Fibroblast of lung (primary cell): Measurements from ENCODE around the gene TBC1D10B.

ENCODE experiments used
- EZH2 ChIP-seq: IDR thresholded peaks from 2 replicates; pipeline ENCODE4 v1.5.1; 2012; ENCODE audit warnings: low read length, control low read depth, mild to moderate bottlenecking; ENCODE audit errors: missing control alignments
- TF ChIP-seq, protein P1 (sequence below), 2 donors: IDR thresholded peaks in 1 of 2; conservative IDR thresholded peaks in 1 of 2; 1 replicate in 1 of 2; 2 replicates in 1 of 2; pipeline ENCODE4 v1.5.1; 2011 to 2012; ENCODE audit warnings: low read length in 2 of 2, control low read depth in 1 of 2, inconsistent platforms in 1 of 2, low read depth in 1 of 2, mild to moderate bottlenecking in 1 of 2

DNA sequence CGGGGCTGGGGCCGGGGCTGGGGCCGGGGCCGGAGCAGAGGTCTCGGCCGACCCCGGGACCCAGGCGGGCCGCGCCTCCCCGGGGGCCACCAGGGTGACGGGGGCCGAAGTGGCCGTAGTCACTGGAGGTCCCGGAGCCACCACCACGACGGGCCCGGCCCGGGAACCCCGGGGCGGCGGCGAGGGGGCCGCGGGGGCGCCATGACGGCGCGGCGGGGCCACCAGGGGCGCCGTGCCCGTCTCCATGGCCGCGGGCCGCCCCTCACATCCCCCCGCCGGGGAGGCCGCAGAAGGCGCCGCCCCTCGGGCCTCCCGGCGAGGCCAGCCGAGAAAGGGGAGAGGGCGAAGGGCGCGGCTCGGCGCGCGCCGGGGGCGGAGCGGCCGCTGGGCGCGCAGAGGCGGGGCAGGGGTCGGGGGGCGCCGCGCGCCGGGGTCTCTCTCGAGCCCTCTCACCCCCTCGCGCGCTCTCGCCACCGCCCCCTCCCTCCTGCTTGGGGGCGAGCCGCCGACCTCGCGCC lies 297 bp downstream of the TBC1D10B start:
- TF ChIP-seq, protein P1, sequence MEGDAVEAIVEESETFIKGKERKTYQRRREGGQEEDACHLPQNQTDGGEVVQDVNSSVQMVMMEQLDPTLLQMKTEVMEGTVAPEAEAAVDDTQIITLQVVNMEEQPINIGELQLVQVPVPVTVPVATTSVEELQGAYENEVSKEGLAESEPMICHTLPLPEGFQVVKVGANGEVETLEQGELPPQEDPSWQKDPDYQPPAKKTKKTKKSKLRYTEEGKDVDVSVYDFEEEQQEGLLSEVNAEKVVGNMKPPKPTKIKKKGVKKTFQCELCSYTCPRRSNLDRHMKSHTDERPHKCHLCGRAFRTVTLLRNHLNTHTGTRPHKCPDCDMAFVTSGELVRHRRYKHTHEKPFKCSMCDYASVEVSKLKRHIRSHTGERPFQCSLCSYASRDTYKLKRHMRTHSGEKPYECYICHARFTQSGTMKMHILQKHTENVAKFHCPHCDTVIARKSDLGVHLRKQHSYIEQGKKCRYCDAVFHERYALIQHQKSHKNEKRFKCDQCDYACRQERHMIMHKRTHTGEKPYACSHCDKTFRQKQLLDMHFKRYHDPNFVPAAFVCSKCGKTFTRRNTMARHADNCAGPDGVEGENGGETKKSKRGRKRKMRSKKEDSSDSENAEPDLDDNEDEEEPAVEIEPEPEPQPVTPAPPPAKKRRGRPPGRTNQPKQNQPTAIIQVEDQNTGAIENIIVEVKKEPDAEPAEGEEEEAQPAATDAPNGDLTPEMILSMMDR (conservative IDR thresholded peaks at IDR 0.05 in 1 of 2, IDR thresholded peaks at IDR 0.05 in 1 of 2; ENCODE audit: low read depth in 1 of 2, low read length in 2 of 2): no peak
- TF ChIP-seq EZH2: no peak
